Putamen (tissue), 1 donor: ENCODE results near the gene ARHGAP42.

Source experiments
- DNase-seq: peaks from one replicate; pipeline ENCODE4 v3.0.0-alpha.2; 2016; ENCODE audit warnings: low spot score

ARHGAP42 gene

GRCh38 chr11:100759856-100760255 lies 72.8 kb downstream of the ARHGAP42 start:
- no peak for DNase-seq

- DNase-seq: no peak
These were observed 73.7 kb downstream of the ARHGAP42 start for GRCh38 chr11:100760744-100761143.

DNA sequence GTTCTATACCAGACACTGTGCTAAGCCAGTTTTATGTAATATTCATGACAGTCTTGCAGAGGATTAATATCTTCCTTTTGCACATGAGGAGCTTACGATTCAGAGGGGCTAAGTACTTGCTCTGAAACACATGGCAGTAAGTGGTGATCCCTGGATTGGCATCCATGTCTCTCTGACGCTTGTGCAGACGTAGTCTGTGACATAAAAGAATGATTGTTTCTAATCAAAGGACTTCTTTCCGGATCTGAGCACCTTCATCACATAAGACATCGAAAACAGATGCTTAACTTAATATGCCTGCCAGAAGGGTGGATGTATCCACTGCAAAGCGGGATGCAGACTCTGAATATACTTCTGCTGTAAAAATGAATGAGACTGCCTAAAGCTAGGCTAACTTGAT lies 74.8 kb downstream of the ARHGAP42 start:
- DNase-seq: no peak

DNA sequence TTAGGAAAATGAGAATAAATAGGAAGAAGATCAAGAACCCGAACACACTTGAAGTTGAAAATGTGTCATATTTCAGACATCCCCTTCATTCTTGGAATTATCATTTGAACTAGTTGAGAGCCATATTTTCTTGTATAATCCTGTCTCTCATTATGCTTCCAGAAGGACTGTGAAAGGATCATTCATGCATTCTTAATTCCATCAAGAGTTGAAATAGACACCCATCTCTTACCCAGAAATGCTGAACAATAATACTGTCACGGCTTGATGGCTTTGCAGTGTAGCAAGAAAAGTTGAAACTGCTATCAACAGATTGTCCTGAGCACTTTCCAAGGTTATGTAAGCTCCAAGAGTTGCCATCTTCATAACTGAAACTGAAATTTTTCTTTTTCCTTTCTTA lies 79.7 kb downstream of the ARHGAP42 start:
- DNase-seq: no peak

DNA sequence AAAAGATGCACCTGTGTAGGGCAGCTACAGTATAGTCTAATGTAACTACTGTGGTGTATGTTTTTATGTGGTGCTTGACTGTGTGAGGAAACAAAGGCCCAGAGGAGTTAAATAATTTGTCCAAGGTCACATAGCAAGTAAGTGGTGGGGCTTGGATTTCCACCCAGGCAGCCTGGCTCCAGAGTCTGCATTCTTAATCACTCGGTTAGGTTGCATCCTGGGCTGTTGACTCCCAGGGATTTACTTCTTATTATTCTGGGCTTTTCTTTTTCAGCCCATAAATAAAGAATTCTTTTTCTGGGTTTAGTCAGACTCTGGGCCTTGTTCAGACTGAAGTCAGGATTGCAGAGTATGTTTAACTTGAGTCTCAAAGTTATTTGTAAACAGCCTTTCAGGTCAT lies 82.1 kb downstream of the ARHGAP42 start:
- DNase-seq: no peak

GRCh38 chr11:100769617-100770016 lies 82.5 kb downstream of the ARHGAP42 start:
- DNase-seq: no peak

DNA sequence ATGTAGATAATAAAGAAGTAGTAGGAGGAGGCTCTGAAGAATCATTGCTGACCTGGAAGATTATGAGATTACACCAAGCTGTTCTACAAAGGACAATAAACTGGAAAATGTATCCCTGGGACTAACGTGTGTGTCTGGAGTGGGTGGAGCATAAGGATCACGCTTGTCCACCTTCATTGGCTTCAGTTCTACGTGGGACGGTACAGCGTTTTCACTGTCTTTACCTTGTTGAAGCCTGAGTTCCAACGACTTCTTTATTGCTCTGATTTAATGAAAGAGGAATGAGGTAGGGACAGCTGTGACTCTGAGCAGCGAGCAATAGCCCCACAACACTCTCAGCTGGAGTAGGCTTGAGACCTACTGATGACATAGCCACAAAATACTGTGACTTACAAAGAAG lies 87.0 kb downstream of the ARHGAP42 start:
- no peak for DNase-seq

GRCh38 chr11:100774859-100775258 lies 87.8 kb downstream of the ARHGAP42 start:
- DNase-seq: no peak

GRCh38 chr11:100776212-100776896 lies 89.3 kb downstream of the ARHGAP42 start:
- DNase-seq: no peak

- DNase-seq: no peak
These were observed 90.0 kb downstream of the ARHGAP42 start for GRCh38 chr11:100777103-100777502.

- DNase-seq: no peak
These were observed 90.6 kb downstream of the ARHGAP42 start for GRCh38 chr11:100777736-100778135.

DNA sequence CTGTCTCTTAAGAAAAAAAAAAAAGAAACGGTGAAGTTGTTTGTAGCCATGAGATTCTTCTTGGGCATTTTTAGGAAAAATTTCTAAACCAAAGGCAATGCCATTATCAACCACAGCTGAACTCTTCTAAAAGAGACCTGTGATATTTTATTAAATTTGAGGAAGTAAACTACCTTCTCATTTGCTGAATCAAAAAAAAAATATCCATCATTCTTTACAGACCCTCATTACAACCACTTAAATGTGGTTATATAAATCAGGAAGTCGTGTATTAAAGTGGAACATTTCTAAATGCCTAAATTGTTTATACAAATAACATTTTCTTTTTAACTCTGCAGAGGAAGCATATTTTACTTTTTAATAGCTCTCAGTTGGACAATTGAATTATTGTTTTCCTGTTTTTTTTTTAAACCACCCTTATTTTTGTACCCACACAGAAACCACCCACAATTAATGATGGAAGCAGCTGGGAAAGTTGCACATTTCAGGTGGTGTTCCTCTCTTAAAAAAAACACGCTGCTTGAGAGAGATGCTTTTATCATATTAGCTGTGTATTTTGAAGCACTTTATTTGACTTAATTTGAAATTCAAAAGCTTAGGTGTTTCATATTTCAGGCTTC lies 91.2 kb downstream of the ARHGAP42 start:
- no peak for DNase-seq

DNA sequence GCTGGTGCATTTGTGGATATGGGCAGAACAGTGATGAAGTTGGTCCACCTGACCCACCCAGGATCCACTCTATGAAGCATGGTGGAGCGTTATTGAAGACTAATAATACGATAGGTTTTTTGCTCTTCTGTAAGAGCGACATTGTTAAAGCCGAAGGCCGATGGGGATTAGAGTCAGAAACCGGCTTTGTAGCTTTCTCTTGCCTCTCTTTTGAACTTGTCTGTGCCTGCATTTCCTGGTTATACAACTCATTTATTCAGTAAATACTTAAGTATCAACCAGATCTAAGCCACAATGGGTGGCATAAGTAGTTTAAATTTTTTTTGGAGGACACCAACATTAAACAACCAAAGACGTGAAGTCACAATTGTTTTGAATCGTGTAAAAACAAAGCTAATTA lies 93.4 kb downstream of the ARHGAP42 start:
- DNase-seq: no peak

GRCh38 chr11:100785148-100785983 lies 98.3 kb downstream of the ARHGAP42 start:
- DNase-seq: no peak

- DNase-seq: no peak
These were observed 101.6 kb downstream of the ARHGAP42 start for GRCh38 chr11:100788561-100789295.

DNA sequence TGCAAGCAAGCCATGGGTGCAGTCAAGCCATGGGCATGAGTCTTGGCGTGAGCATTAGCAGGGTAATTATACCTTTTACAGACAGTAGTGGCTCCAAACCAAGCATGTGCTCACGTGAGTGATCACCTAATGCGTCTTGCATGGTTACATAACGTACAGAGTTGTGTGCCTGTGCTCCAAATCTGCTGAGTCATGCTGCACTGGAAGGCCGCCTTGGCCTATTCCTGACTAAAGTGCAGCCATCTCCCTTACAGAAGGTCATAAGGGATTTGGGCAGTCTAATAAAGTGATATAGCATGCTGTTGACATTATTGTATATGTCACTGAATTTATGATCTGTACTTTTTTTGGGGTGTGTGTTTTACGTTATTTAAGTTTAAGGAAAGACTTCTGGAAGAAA lies 102.4 kb downstream of the ARHGAP42 start:
- no peak for DNase-seq

- no peak for DNase-seq
These were observed 103.0 kb downstream of the ARHGAP42 start for GRCh38 chr11:100790073-100790472.

DNA sequence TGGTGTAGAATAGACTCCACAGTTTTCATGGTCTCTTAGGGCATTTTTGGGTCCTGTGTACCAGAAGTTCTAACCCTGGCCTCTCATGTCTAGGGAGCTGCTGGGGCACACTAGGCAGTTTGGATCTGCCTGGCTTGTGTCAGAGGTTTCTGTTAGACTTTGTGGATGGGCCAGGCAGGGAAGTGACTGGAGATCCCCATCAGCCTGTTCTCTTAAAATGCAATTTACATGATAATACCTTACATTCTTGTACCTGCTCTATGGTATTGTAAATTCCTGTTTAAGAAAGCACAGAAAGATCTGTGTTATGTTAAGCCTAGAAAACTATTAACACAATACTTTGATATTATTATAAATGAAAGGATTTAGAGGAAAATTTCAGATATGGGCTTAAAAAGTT lies 104.0 kb downstream of the ARHGAP42 start:
- DNase-seq: no peak

GRCh38 chr11:100791860-100792259 lies 104.8 kb downstream of the ARHGAP42 start:
- DNase-seq: no peak

DNA sequence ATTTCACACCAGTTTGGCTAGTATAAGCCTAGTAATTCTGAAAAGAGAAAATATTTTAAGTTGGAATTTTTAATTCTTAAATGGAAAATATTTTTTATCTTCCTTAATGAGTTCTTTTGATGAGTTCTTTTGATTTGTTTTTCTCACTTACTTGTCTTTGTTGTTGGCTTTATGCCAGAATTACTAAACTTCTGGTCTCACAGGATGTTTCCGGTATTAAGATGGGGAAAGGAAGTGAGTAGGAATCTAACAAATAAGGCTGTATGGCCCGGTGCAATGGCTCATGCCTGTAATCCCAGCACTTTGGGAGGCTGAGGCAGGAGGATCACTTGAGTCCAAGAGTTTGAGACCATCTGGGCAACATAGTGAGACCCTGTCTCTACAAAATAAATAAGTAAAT lies 106.4 kb downstream of the ARHGAP42 start:
- no peak for DNase-seq

DNA sequence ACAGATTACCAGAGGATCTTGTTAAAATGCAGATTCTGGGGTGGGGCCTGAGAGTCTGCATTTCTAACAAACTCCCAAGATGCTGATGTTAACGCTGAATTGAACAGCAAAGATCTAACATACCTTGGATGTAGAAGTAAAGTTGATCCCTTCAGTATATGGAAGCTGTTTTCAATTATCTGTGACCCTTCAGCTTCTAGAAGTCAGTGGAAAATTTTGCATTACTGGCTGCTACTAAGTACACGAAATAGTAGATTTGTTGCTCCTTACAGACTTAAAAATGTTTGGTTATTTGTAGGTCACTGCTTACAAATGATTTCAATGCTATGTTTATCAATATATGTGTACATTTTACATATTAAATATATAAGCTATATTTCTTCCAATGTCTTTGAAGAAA lies 107.4 kb downstream of the ARHGAP42 start:
- DNase-seq: no peak

DNA sequence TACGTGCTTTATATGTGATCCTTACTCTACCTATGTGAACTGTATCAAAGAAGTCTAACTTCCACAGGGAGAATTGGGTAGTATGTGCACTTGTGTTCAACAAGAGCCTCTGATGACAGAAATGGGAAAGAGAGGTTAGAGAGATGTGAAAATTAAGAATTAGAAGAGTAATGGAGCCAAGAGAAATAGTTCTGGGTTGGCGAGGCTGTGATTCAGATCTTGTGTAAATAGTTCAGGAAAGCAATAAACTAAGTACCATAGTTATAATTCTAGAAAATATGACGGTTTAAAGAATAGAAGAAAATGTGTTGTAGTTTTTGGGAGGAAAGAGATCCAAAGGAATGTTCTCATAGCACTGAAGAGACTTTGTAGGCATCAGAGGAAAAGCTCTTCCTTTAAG lies 112.4 kb downstream of the ARHGAP42 start:
- no peak for DNase-seq
